H9 (cell line): ENCODE data around the gene OR10H1. TPM values are rescaled to one million over a fixed set of nuclear protein-coding genes. Genes with fewer than 3 reads are reported as not detected.

Experiments
- DNase-seq: peaks from one replicate; pipeline ENCODE4 v3.0.0-alpha.2; 2017
- H2AFZ ChIP-seq: one replicate; pipeline ENCODE4 v1.6.1; 2013; ENCODE audit warnings: mild to moderate bottlenecking, low read length, control low read depth, moderate library complexity
- H2AK5ac ChIP-seq: 2 replicates; pipeline ENCODE4 v1.6.1; 2013; ENCODE audit warnings: low read length, control low read depth, mixed read lengths; ENCODE audit not compliant: insufficient read length
- H2BK120ac ChIP-seq: one replicate; pipeline ENCODE4 v1.6.1; 2013; ENCODE audit warnings: low read depth, mild to moderate bottlenecking, low read length, control low read depth, inconsistent platforms; ENCODE audit not compliant: poor library complexity, severe bottlenecking
- H2BK12ac ChIP-seq: 2 replicates; pipeline ENCODE4 v1.6.1; 2013; ENCODE audit warnings: low read length, control low read depth, mixed read lengths, low read depth; ENCODE audit not compliant: insufficient read length
- H2BK15ac ChIP-seq: 2 replicates; pipeline ENCODE4 v1.6.1; 2013; ENCODE audit warnings: low read depth, low read length, control low read depth
- H2BK20ac ChIP-seq: one replicate; pipeline ENCODE4 v1.6.1; 2013; ENCODE audit warnings: low read depth, mild to moderate bottlenecking, low read length, control low read depth, inconsistent platforms; ENCODE audit not compliant: poor library complexity, severe bottlenecking
- H2BK5ac ChIP-seq: 2 replicates; pipeline ENCODE4 v1.6.1; 2013; ENCODE audit warnings: low read length, control low read depth, mixed read lengths; ENCODE audit not compliant: insufficient read length
- H3K14ac ChIP-seq: 2 replicates; pipeline ENCODE4 v1.6.1; 2013; ENCODE audit warnings: low read length, control low read depth; ENCODE audit not compliant: insufficient read depth
- H3K18ac ChIP-seq: 2 replicates; pipeline ENCODE4 v1.6.1; 2013; ENCODE audit warnings: low read depth, mild to moderate bottlenecking, mixed read lengths, low read length, control low read depth; ENCODE audit not compliant: insufficient read length
- H3K23ac ChIP-seq: 2 replicates; pipeline ENCODE4 v1.6.1; 2013; ENCODE audit warnings: low read length, control low read depth, mixed read lengths, low read depth; ENCODE audit not compliant: insufficient read length
- H3K23me2 ChIP-seq: 2 replicates; pipeline ENCODE4 v1.6.1; 2013; ENCODE audit warnings: low read depth, mild to moderate bottlenecking, mixed read lengths, low read length, control low read depth; ENCODE audit not compliant: insufficient read length, poor library complexity, severe bottlenecking
- H3K27ac ChIP-seq: 2 replicates; pipeline ENCODE4 v1.5.1; 2013; ENCODE audit warnings: low read length, control low read depth, mixed read lengths, low read depth; ENCODE audit not compliant: insufficient read length
- H3K27me3 ChIP-seq: 2 replicates; pipeline ENCODE4 v1.6.1; 2013; ENCODE audit warnings: low read length, control low read depth, inconsistent platforms; ENCODE audit not compliant: insufficient read depth
- H3K4ac ChIP-seq: 2 replicates; pipeline ENCODE4 v1.6.1; 2013; ENCODE audit warnings: low read depth, mild to moderate bottlenecking, control low read depth, inconsistent platforms, low read length, moderate library complexity
- H3K4me1 ChIP-seq: 2 replicates; pipeline ENCODE4 v1.6.1; 2013; ENCODE audit warnings: low read length, control low read depth, inconsistent platforms; ENCODE audit not compliant: insufficient read depth
- H3K4me2 ChIP-seq: 2 replicates; pipeline ENCODE4 v1.6.1; 2013; ENCODE audit warnings: low read length, control low read depth, mixed read lengths; ENCODE audit not compliant: insufficient read length, insufficient read depth
- H3K56ac ChIP-seq: 2 replicates; pipeline ENCODE4 v1.6.1; 2013; ENCODE audit warnings: low read depth, mild to moderate bottlenecking, mixed read lengths, low read length, control low read depth; ENCODE audit not compliant: insufficient read length
- H3K79me1 ChIP-seq: 2 replicates; pipeline ENCODE4 v1.6.1; 2013; ENCODE audit warnings: low read depth, mild to moderate bottlenecking, moderate library complexity, low read length, control low read depth, inconsistent platforms; ENCODE audit not compliant: insufficient read depth, poor library complexity, severe bottlenecking
- H3K79me2 ChIP-seq: 2 replicates; pipeline ENCODE4 v1.6.1; 2013; ENCODE audit warnings: low read length, control low read depth, inconsistent platforms; ENCODE audit not compliant: insufficient read depth
- H3K9ac ChIP-seq: 2 replicates; pipeline ENCODE4 v1.6.1; 2013; ENCODE audit warnings: low read length, control low read depth, mixed read lengths; ENCODE audit not compliant: insufficient read length; ENCODE audit errors: extremely low read depth
- H3K9me3 ChIP-seq: one replicate; pipeline ENCODE4 v1.6.1; 2013; ENCODE audit warnings: low read depth, low read length, inconsistent platforms; ENCODE audit not compliant: control insufficient read depth
- H3T11ph ChIP-seq: one replicate; pipeline ENCODE4 v1.6.1; 2013; ENCODE audit warnings: mild to moderate bottlenecking, low read length, control low read depth, inconsistent platforms
- H4K20me1 ChIP-seq: one replicate; pipeline ENCODE4 v1.6.1; 2013; ENCODE audit not compliant: control insufficient read depth, insufficient read length, insufficient read depth
- H4K5ac ChIP-seq: 2 replicates; pipeline ENCODE4 v1.6.1; 2013; ENCODE audit warnings: low read depth, mild to moderate bottlenecking, mixed read lengths, low read length, control low read depth; ENCODE audit not compliant: insufficient read length
- H4K8ac ChIP-seq: replicated peaks from 2 replicates; pipeline ENCODE4 v1.6.1; 2013; ENCODE audit warnings: low read length, control low read depth, mixed read lengths, low read depth; ENCODE audit not compliant: insufficient read length
- H4K91ac ChIP-seq: 2 replicates; pipeline ENCODE4 v1.6.1; 2013; ENCODE audit warnings: low read depth, mild to moderate bottlenecking, moderate library complexity, mixed read lengths, low read length, control low read depth; ENCODE audit not compliant: insufficient read length
- H3K27ac Mint-ChIP-seq, 3 experiments: 2 replicates in 2 of 3; 3 replicates in 1 of 3; pipeline ENCODE4 v1.8.0; 2020 to 2021; ENCODE audit warnings: mixed read lengths in 3 of 3, mild to moderate bottlenecking in 1 of 3, moderate library complexity in 1 of 3
- H3K27me3 Mint-ChIP-seq: 2 replicates; pipeline ENCODE4 v1.8.0; 2021; ENCODE audit warnings: low read depth, mild to moderate bottlenecking, moderate library complexity, mixed read lengths
- H3K36me3 Mint-ChIP-seq, 3 experiments: 2 replicates in 2 of 3; 3 replicates in 1 of 3; pipeline ENCODE4 v1.8.0; 2020 to 2021; ENCODE audit warnings: low read depth in 3 of 3, mixed read lengths in 3 of 3; ENCODE audit not compliant: insufficient read depth in 1 of 3
- H3K4me1 Mint-ChIP-seq, 2 experiments: 2 replicates each; pipeline ENCODE4 v1.8.0; 2020; ENCODE audit warnings: mixed read lengths in 2 of 2
- H3K4me3 Mint-ChIP-seq, 2 experiments: 2 replicates in 1 of 2; 3 replicates in 1 of 2; pipeline ENCODE4 v1.8.0; 2020 to 2021; ENCODE audit warnings: mild to moderate bottlenecking in 2 of 2, mixed read lengths in 2 of 2, moderate library complexity in 1 of 2
- H3K9me3 Mint-ChIP-seq, 2 experiments: 2 replicates in 1 of 2; 3 replicates in 1 of 2; pipeline ENCODE4 v1.8.0; 2020; ENCODE audit warnings: mild to moderate bottlenecking in 2 of 2, mixed read lengths in 2 of 2, moderate library complexity in 1 of 2
- CTCF ChIP-seq: fragments of 200-600 bp; sonication (generic); conservative IDR thresholded peaks from 3 replicates; pipeline ENCODE4 v1.8.0; 2021; ENCODE audit warnings: antibody characterized with exemption, mild to moderate bottlenecking
- WGBS: extraction: QIAGEN DNeasy Blood & Tissue Kit; methylation state at CpG from one replicate; pipeline ENCODE4 v1.1.7; 2013; ENCODE audit warnings: missing lambda C conversion rate, low lambda C conversion rate, mixed read lengths; ENCODE audit not compliant: insufficient read length; ENCODE audit errors: extremely low coverage; 5-methylcytosine and 5-hydroxymethylcytosine counted together
- total RNA-seq: library from RNA; stranded (reverse); gene quantifications from 2 replicates; pipeline ENCODE4 v1.2.1, GENCODE V29; 2021

Gene OR10H1
- total RNA-seq, 1 experiment from 2014 or later = not detected

- H2BK5ac ChIP-seq = no peak overlapping the region
- no peak overlapping the region for H4K8ac ChIP-seq
- H3K9me3 ChIP-seq = peaks cover 74% of the 10 kb centered on the region
- H3K14ac ChIP-seq = no peak overlapping the region
- Mint-ChIP-seq H3K9me3 (peaks cover 49 to 51% of the 10 kb centered on the region in 2 experiments), H3K4me1 (no peaks in the 10 kb centered on the region), H3K36me3 (peaks cover 8 to 22% (median 11%) of the 10 kb centered on the region in 3 experiments), H3K27ac (no peak overlapping the region), H3K27me3 (peaks cover 4% of the 10 kb centered on the region), H3K4me3 (no peak overlapping the region)
- no peak overlapping the region for H3K18ac ChIP-seq
- H3K23ac ChIP-seq = no peak overlapping the region
- H3K23me2 ChIP-seq = no peaks in the 10 kb centered on the region
- no CpG with 5 or more reads among the region's 9 CpGs for WGBS
- no peak for DNase-seq
- no peak overlapping the region for H2BK120ac ChIP-seq
- no peak overlapping the region for H3K9ac ChIP-seq
- H3K4me2 ChIP-seq = no peak overlapping the region
- no peaks in the 10 kb centered on the region for H3K4me1 ChIP-seq
- H4K91ac ChIP-seq = no peak overlapping the region
- H4K20me1 ChIP-seq = no peaks in the 10 kb centered on the region
- no peak overlapping the region for H2AFZ ChIP-seq
- H2BK15ac ChIP-seq = no peak overlapping the region
- no peaks in the 10 kb centered on the region for H3K79me1 ChIP-seq
- H3T11ph ChIP-seq = no peak overlapping the region
- no peak for TF ChIP-seq CTCF
- H3K79me2 ChIP-seq = no peaks in the 10 kb centered on the region
- H3K56ac ChIP-seq = no peak overlapping the region
- no peak overlapping the region for H2BK12ac ChIP-seq
- H3K4ac ChIP-seq = no peak overlapping the region
- H4K5ac ChIP-seq = no peak overlapping the region
- no peak overlapping the region for H2AK5ac ChIP-seq
- H2BK20ac ChIP-seq = no peak overlapping the region
- no peaks in the 10 kb centered on the region for H3K27me3 ChIP-seq
- no peak overlapping the region for H3K27ac ChIP-seq
Observed at GRCh38 chr19:15837221-15837731, 21.8 kb upstream of the OR10H1 start.
